EH (cell line): ENCODE measurements around the gene CD101.

ENCODE experiments used
- DNase-seq: peaks from one replicate; pipeline ENCODE4 v3.0.0-alpha.2; 2015; ENCODE audit warnings: low read depth

The CD101 gene

DNA sequence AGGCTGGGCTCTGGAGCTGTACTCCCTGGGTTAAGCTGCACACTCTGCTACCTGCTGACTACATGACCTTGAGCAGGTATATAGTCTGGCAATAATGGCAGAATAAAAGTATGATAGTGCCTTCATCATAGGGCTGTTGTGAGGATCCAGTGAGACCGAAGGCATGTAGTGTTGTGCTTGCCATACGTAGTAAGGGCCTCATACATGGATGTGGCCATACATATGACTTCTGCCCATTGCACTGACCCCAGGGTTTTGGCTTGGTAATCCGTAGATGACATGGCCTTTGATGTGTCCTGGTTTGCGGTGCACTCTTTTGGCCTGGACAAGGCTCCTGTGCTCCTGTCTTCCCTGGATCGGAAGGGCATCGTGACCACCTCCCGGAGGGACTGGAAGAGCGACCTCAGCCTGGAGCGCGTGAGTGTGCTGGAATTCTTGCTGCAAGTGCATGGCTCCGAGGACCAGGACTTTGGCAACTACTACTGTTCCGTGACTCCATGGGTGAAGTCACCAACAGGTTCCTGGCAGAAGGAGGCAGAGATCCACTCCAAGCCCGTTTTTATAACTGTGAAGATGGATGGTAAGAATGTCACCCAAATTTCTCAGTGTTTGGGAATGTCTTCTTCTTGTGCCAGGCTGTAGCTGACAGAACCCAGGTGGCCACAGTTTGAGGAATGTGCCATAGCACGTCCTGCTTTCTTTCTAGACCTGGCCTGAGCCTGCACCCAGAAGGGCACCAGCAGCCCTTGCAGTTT is 17.0 kb upstream of the CD101 start:
- DNase-seq = no peak

DNA sequence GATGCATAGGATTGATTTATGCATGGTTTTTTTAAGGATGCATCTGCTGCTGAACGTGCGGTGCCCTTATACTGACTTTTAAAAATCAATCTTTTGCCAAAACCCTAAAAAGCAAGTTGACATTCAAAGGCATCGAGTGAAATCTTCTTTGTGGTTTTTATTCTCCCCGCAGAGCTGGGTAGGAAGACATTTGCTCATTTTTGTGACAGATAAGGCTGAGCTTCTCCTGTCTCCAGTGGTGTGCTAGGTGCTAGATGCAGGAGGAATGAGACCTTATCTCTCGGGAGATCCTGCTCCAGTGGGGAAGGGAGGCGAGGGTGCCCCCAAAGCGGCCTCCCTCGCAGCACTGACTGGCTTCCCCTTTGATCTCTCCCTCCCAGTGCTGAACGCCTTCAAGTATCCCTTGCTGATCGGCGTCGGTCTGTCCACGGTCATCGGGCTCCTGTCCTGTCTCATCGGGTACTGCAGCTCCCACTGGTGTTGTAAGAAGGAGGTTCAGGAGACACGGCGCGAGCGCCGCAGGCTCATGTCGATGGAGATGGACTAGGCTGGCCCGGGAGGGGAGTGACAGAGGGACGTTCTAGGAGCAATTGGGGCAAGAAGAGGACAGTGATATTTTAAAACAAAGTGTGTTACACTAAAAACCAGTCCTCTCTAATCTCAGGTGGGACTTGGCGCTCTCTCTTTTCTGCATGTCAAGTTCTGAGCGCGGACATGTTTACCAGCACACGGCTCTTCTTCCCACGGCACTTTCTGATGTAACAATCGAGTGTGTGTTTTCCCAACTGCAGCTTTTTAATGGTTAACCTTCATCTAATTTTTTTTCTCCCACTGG is 14.9 kb upstream of the CD101 start:
- DNase-seq = no peak

DNA sequence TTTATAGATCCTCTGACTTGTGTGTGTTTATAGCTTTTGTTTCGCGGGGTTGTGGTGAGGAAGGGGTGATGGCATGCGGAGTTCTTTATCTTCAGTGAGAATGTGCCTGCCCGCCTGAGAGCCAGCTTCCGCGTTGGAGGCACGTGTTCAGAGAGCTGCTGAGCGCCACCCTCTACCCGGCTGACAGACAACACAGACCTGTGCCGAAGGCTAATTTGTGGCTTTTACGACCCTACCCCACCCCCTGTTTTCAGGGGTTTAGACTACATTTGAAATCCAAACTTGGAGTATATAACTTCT is 14.4 kb upstream of the CD101 start:
- no peak for DNase-seq

DNA sequence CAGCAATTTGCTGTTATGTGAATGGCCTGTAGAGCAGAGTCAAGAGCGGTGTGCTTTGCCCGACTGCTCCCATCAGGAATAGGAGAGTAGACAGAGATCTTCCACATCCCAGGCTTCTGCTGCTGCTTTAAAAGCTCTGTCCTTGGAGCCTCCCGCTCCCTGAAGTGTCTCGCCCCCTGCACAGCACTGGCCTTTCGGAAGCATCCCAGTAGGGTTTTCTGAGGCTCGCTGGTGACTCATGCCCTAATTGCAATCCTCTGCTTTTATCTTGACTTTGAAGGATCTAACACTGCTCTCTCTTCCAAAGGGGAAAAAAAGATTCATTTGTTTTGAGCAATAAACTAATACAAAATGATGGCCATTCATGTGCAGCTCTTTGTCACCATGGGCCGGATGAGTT is 13.3 kb upstream of the CD101 start:
- peak; percentile 1 for DNase-seq

DNA sequence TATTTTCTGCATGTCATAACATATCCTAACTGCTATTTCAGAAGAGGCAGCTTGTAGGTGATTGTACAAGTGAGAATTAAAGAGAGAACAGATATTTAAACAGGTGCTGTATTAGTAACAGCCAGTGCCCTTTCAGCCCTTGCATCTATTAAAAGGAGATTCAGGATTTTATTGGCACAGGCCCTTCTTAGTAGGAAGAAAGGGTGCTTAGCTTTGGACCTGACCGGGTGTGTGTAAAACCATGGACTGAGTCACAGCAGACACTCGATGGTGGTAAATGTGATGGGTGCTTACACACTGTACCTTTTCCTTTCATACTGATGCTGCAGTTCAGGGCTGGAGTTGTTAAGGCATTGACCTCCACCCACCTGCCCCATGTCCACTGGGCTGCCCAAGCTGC is 12.7 kb upstream of the CD101 start:
- no peak for DNase-seq

DNA sequence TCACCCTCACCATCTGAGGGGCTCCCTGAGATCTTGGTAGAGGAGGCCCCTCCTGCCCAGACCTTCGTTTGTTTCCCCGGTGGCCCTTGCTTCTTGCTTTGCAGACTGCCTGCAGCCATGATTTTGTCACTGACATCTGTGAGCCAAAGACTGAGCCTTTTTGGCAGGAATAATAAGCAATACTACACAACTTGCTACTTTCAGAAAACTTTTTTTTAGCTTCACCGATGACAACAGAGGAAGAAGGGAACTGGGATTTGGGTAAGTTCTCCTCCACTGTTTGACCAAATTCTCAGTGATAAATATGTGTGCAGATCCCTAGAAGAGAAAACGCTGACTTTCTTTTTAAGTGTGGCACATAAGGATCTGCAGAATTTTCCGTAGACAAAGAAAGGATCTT is 11.7 kb upstream of the CD101 start:
- no peak for DNase-seq

DNA sequence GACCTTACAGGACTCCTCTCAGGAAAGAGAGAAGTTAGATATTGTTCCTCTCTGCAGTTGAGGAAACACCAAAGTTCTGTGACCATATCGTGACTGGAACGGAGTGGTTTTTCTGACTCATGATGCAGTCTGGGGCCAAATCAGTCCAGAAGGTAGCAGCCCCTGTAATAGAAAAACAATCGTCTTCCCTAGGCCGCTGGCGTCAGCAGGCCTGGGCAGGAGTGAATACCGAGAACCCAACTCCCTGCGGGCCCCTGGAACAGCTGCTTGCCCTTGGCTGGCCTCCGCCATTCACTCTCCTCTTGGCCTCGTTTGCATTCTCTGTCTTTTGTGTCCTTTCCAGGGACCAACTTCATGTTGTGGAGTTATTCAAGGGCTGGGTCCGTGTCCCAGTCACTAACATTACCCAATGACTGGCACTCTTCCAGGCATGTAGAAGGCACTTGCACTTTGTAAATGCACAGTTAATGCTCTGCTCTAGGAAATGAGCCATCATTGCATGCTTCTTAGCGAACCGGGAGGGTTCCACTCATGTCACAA is 10.9 kb upstream of the CD101 start:
- no peak for DNase-seq

DNA sequence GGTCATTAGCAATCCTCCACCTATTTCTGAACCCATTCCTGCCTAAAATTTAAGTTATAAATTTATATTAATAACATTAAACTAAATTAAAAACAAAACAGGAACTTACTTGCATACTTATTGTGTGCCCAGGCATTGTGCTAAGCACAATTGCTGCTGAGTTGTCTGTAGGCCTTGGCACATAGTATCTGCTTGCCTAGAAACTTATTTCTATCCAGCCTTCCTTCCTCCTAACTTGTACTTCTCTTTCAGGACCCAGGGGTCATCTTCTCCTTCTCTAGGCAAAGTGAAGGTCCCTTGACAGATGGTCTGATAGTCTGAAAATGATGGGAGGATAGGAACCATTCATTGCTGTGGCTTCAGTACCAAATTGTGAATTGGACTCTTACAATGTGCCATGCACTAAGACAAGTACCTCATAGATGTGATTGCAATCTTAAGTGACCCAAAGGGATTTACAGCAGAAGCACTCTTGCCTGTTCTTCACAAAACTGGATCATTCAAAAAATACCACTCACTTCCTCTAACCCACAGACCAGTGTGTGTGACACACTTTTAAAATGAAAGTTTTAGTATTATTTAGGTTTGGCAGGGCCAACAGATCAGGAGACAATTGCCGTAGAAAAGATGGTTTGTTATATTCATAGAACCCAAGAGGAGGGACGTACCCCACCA is 10.3 kb upstream of the CD101 start:
- no peak for DNase-seq

DNA sequence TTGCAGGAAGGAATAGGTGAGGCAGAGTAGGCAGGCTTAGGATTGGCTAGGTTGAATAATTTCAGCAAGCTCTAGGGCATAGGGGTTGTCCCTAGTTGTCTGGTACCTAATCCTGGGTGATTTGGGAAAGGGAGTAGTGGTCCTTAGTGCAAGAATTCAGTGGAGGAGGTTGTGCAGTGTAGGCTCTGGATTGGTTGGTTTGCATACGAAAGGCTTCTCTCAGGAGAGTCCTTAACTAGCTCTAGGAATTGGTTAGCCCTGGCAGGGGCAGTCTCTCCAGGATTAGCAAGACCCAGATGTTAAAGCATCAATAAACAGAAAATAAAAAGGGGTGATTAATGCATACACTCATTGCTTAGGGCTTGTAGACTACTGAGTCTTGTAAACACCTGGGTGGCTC is 9.6 kb upstream of the CD101 start:
- DNase-seq = no peak

DNA sequence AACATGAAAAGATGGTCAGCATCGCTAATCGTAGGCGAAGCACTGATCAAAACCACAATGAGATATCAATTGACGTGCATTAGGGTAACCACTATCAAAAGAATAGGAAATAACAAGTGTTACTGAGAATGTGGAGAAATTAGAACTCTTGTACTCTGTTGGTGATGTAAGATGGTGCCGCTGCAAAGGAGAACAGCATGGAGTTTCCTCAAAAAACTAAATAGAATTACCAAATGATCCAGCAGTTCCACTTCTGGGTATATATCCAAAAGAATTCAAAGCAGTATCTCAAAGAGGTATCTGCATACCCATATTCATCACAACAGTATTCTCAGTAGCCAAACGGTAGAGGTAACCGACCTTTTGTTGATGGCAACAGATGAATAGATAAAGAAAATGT is 8.3 kb upstream of the CD101 start:
- DNase-seq = no peak

DNA sequence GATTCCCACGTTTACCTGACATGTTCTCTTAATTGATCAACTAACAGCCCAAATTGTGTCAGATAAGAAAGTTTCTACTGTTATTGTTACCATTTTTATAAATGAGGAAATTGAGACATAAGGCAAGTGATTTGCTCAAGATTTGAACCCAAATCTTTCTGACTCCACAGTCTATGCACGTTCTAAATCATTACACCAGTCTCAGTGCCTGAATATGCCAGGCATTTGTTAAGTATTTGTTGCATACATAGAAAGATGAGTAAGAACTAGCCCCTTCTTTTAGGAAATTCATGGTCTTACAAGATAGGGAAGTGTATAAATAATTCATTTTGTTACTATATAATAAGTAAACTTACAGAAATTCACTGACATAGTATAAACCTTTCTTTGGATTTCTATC is 7.1 kb upstream of the CD101 start:
- no peak for DNase-seq

DNA sequence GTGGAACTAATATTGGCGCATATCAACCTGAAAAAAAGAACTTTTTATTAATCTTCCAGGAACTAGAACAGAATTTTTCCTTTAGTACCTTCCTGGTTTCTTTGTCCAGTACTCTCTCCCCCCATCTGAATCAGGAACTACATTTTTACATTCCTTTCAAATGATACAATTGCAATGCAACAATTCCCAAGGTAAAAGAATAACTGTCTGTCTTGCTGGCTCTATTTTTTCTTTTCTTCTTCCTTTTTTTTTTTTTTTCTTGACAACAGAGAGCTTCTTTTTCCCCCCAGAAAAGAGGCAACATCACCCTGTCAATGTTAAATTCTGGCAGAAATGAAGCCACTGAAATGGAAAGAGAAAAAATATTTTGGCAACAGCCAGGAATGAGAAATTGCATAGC is 4.5 kb upstream of the CD101 start:
- DNase-seq = no peak

DNA sequence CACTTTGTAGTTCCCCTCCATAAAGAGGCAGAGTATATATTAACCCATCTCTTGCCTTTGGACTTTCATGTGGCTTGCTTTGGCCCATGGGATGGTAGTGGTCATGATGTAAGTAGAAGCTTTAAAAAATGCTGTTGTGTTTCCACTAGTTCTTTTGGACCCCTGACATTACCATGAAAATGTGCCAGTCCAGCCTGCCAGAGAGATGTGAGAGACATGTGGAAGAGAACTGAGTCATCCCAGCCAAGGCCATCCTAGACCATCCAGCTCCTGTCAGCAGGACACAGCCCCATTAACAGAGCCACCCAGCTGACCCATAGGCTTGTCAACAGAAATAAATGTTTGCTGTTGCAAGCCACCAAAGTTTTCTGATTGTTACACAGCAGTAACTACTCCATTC is 3.9 kb upstream of the CD101 start:
- DNase-seq = peak; percentile 1

DNA sequence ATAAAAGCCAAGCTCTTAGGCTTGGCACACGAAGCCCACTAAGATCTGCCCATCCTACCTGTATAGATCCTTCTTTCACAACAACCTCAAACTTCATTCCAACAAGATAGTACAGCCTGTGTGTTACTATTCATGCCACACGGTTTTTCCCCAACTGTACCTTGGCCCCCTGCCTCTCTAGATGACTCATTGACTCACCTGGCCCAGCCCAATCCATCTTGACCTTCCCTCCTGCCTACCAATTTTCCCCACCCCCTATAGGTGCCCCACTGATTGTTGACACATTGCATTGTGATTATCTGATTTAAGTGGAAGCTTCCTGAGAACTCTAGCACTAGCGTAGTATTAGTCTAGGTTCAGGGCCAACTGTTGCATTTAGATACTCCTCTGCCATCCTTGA is 2.0 kb upstream of the CD101 start:
- DNase-seq = no peak

DNA sequence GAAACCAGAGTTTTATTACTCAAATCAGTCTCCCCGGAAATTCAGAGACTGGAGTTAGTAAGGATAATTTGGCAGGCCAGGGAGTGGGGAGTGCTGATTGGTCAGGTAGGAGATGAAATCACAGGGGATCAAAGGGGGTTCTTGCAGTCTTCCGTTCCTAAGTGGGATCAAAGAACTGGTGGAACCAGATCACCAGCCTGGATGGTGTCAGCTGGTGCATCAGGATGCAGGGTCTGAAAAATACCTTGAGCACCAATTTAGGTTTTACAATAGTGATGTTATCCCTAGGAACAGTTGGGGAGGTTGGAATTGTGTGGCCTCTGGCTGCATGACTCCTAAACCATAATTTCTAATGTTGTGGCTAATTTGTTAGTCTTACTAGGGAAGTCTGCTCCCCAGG is 1.4 kb upstream of the CD101 start:
- no peak for DNase-seq

DNA sequence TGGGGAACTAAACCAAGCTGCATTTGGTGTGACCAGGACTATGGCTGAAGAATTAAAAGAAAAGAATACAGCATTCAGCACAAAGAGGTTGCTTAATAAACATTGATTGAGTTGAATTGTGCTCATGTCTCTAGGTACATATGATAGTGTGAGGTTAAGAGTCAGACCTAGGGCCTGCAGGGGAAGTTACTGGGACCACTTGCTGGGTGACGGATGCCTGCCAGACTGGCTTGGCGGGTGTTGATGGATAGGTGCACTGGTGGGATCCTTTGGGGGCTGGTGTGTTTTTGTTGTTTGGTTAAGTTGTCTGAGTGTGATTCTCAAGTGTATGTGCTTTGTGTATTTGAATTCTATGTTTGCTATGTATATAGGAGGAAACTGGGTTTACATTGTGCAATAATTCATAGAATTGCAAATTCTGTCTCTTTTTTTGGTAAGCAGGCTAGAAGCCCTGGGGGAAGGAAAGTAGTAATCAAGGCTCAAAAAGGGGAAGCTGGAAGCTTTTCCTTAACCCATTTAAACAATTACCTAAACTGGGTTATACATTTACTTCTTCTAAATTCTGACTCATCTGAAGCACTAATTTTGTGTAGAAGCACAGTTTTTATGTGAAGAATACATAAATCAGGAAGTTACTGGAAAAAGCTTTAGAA is 1.8 kb downstream of the CD101 start:
- no peak for DNase-seq

DNA sequence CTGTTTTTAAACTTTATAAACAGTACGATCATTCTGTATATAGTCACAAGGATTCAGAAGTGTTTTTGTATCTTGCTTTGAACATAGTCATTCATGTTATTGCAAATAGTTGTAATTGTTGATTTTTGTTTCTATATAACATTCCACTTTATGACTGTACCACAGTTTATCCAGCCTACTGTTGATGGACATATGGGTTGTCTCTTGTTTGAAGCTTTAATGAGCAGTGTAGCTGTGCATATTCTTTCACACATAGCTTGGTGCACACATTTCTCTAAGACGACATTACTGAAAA is 6.1 kb downstream of the CD101 start:
- DNase-seq = no peak

DNA sequence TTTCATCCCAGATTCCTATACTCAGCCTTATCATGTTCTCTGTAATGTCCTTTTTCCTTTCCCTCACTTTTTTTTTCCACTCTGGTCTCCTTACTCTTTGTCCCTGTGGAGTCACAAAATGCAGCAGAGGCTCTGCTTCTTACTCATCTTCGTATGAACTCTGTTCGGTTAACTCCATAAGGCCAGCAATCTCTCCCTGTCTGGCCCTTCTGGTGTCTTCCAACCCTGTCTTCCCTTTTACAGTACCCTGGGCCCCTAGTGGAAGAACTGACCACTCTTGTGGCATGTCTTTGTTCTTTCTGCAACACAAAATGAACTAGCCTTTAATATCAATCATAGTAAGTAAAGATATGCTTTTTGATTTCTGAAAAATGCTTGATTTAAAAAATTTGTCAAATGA is 7.1 kb downstream of the CD101 start:
- no peak for DNase-seq

DNA sequence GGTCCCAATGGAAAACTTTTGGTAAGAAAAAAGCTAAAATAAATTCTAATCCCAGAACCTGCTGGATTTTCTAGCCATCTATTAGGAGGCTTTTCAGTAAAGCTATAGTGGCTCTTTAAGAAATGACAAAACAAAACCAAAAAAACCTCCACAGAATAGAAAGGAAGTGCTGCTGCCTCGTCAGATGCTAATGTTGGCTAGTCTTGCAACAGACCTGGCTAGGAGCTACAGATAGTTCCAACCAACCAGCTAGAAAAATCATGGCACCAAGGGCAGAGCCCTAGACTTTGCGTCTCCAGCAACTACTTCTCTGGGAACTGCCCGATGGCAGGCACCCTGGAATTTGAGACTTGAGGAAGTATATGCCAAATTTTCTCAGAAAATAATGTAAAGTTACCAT is 7.6 kb downstream of the CD101 start:
- no peak for DNase-seq

DNA sequence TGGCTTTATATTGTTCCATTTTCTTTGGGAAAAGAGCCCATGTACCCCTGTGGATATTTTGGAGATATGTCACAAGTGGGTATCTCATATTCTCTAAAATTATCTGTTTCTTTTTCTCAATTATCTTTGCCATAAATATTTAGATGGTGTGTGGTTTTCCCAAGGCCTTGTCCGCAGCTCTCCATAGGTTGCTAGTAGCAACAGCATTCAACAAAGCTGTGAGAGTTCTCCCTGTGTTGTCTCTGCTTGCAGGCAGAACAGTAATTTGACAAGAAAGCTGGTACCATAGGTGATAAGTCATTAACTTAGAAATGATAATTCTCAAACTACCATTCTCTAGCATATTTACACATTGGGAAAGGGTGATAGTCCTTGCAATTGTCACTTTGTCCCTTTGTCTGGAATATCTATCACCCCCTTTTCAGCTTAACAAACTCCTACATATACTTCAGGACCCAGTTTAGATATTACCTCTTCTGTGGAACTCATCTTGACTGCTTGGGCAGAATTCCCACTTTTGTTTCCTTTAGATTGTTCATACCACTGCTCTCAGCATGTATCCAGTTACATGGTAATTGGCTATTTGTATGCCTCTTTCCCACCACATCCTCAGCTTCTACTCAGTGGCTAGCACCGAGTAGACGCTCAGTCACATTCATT is 8.9 kb downstream of the CD101 start:
- DNase-seq = no peak

DNA sequence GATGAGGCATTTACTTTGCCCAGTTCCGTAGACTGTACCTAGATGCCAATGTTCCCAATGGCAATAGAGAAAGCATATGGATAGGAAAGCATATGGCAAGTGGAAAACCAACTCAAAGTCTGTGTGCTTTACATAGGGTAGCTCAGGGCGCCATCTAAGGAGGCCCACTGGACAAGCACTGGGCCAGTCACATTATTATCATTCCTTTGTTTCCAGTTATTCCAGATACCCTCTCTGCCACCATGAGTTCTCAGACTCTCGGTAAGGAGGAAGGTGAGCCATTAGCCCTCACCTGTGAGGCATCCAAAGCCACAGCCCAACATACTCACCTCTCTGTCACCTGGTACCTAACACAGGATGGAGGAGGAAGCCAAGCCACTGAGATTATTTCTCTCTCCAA is 9.8 kb downstream of the CD101 start:
- DNase-seq = no peak

DNA sequence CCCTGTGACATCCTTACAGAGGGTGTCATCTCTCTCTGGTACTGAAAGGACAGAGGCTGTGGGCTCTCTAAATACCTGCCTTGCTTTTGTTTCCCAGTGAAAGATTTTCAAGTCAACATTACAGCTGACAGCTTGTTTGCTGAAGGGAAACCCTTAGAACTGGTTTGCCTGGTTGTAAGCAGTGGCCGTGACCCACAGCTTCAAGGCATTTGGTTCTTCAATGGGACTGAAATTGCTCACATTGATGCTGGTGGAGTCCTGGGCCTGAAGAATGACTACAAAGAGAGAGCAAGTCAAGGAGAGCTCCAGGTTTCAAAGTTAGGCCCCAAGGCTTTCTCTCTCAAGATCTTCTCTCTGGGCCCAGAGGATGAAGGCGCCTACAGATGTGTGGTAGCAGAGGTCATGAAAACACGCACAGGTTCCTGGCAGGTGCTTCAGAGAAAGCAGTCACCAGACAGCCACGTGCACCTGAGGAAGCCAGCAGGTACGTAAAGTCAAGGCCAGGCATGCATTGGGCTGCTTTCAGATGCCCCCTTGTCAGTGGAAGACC is 11.8 kb downstream of the CD101 start:
- DNase-seq = no peak
